Lower leg skin (tissue), 3 donors: ENCODE data around the gene SLC35F3.

Experiments
- POLR2A ChIP-seq, 2 donors: fragments of 450-650 bp; IDR thresholded peaks; one replicate each; pipeline ENCODE4 v1.6.1; 2016 to 2017; ENCODE audit warnings: antibody characterized with exemption in 2 of 2, mild to moderate bottlenecking in 1 of 2, moderate library complexity in 1 of 2
- TF ChIP-seq, protein P1 (sequence below), 3 donors: fragments of 450-650 bp; IDR thresholded peaks; one replicate each; pipeline ENCODE4 v1.5.1; 2016; ENCODE audit warnings: antibody characterized with exemption in 3 of 3, mild to moderate bottlenecking in 3 of 3, moderate library complexity in 2 of 3

DNA sequence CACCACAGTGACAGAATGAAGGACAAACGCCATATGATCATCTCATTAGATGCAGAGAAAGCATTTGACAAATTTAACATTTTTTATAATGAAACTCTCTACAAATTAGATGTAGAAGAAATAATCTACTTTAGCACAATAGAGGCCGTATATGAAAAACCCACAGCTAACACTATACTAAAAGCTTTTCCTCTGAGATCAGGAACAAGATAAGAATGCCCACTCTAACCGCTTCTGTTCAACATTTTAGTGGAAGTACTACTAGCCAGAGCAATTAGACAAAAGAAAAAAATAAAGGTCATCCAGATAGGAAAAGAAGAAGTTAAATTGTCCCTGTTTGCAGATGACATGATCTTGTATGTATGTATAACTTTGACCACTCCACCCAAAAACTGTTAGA, 109.7 kb downstream of the SLC35F3 start:
- TF ChIP-seq, protein P1, sequence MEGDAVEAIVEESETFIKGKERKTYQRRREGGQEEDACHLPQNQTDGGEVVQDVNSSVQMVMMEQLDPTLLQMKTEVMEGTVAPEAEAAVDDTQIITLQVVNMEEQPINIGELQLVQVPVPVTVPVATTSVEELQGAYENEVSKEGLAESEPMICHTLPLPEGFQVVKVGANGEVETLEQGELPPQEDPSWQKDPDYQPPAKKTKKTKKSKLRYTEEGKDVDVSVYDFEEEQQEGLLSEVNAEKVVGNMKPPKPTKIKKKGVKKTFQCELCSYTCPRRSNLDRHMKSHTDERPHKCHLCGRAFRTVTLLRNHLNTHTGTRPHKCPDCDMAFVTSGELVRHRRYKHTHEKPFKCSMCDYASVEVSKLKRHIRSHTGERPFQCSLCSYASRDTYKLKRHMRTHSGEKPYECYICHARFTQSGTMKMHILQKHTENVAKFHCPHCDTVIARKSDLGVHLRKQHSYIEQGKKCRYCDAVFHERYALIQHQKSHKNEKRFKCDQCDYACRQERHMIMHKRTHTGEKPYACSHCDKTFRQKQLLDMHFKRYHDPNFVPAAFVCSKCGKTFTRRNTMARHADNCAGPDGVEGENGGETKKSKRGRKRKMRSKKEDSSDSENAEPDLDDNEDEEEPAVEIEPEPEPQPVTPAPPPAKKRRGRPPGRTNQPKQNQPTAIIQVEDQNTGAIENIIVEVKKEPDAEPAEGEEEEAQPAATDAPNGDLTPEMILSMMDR (IDR thresholded peaks at IDR 0.05): no peak
- no peak for TF ChIP-seq POLR2A (IDR thresholded peaks at IDR 0.05)
